Measurements from ENCODE around the gene NMNAT3.

DNA sequence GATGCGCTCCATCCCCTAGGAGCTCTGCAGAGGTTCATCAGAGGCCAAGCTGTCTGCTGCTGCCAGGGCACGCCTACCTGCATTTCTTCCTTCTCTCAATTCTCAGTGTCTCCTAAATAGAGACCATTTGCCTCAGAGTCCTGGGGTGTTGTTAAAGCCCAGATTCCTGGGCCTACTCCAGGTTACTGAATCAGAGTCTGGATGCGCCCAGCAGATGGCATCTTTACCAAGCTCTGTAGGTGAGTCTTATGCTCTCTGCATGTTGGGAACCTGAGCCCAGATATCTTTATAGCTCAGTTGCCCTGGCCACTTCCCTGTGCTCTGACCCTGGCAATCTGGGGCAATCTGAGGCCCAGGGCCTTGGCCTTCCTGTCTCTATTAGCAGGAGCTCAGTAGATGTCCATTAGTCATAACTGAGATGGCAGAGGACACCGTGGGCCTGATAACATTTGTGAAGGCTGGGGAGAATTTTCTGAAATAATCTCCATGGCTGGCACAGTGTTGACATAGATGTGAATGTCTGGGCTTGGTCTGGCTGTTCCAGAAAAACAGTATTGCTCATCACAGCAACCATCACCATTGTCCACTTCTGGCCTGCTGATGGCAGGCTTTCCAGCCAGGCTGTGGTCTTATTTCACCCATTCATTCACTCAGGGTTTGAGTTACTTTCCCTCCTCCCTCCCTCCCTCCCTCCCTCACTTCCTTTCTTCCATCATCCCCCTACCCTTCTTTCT lies 125.0 kb downstream of the NMNAT3 start:
- no peak for TF ChIP-seq CTCF (IDR thresholded peaks at IDR 0.05)
- no peak for TF ChIP-seq EZH2phosphoT487 (IDR thresholded peaks at IDR 0.05)
- no peak for TF ChIP-seq EZH2 (IDR thresholded peaks at IDR 0.05)

All from neural progenitor cell (in vitro differentiated cells).